GM12875 (cell line): ENCODE measurements around the gene RALGPS2.

Experiments
- H3K4me3 ChIP-seq: one replicate; pipeline ENCODE4 v1.5.1; 2011; ENCODE audit warnings: low read depth, low read length, control low read depth
- TF ChIP-seq, protein P1 (sequence below): IDR thresholded peaks from 2 replicates; pipeline ENCODE4 v1.5.1; 2011; ENCODE audit warnings: low read depth, mild to moderate bottlenecking, control low read depth, inconsistent platforms, low read length, moderate library complexity, borderline replicate concordance; ENCODE audit not compliant: insufficient read depth

RALGPS2 gene

DNA sequence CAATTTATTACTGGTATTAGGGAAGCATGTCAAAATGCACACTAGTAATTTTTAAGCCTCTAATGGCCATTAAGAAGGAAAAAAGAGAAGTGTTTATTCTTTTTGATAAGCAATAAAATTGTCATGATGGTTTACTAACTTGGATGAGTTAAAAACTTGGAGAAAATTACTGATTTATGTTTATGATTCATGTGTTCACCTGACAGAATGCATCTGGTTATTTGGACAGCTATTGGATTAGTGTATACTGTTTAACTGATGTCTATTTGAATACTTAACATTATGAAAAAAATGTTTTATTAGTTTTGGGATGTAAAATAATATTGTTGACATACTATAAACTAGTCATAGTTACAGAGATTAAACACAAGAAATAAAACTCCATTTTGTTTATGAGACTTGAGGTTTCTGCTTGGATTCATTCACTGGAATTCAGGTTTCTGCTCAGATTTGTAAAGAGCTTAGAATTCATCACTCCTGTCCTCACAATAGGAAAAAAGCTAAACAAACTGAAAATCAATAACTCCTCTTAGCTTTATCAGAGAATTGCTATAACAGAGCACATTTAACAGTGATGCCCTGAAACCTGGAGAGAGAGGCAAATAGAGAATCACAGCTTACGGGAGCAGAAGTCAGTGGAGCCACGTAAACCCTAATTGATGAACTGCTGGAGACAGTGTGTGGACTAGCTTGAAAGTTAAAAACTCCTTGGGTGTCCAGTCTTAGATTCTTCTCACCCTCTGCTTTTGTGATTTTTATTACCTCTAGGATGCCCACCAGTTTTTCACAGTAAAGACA, 56.7 kb downstream of the RALGPS2 start:
- TF ChIP-seq, protein P1, sequence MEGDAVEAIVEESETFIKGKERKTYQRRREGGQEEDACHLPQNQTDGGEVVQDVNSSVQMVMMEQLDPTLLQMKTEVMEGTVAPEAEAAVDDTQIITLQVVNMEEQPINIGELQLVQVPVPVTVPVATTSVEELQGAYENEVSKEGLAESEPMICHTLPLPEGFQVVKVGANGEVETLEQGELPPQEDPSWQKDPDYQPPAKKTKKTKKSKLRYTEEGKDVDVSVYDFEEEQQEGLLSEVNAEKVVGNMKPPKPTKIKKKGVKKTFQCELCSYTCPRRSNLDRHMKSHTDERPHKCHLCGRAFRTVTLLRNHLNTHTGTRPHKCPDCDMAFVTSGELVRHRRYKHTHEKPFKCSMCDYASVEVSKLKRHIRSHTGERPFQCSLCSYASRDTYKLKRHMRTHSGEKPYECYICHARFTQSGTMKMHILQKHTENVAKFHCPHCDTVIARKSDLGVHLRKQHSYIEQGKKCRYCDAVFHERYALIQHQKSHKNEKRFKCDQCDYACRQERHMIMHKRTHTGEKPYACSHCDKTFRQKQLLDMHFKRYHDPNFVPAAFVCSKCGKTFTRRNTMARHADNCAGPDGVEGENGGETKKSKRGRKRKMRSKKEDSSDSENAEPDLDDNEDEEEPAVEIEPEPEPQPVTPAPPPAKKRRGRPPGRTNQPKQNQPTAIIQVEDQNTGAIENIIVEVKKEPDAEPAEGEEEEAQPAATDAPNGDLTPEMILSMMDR, result no peak
- no peak overlapping the region for H3K4me3 ChIP-seq

DNA sequence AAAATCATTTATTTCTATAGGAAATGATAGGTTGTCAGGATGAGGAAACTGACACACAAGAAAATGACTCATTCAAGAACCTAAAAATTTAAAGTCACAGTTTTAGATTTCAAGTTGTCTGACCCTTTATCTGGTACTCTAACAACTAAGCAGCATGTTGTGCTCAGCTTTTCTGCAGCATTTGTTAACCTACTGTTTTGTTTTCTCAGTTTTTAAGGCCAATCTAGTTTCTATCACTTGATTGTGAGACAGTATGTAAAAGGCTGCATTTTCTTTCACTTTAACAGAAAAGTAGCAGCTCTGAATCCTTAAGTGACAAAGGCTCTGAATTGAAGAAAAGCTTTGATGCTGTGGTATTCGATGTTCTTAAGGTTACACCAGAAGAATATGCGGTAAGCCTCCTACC, 59.1 kb downstream of the RALGPS2 start:
- no peak overlapping the region for H3K4me3 ChIP-seq
- TF ChIP-seq, protein P1, result no peak

DNA sequence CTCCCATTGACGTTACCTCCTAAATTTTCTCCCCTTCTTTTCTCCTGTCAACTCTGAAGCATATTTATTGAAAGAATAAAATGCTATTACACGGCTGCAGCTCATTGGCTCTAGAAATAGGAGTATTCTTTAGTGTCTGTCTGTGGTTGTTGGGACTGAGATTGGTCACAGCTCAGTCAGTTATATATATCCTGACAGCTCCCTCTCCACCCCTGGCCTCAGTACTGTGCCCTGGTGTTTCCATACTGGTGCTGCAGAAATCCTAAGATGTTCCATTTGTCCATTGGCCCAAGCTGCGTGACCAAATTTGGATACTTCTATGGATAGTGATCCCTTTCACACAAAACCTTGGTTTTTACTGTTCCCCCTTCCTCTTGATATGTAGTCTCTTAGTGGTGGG, 67.3 kb downstream of the RALGPS2 start:
- no peak overlapping the region for H3K4me3 ChIP-seq
- TF ChIP-seq, protein P1, result no peak

DNA sequence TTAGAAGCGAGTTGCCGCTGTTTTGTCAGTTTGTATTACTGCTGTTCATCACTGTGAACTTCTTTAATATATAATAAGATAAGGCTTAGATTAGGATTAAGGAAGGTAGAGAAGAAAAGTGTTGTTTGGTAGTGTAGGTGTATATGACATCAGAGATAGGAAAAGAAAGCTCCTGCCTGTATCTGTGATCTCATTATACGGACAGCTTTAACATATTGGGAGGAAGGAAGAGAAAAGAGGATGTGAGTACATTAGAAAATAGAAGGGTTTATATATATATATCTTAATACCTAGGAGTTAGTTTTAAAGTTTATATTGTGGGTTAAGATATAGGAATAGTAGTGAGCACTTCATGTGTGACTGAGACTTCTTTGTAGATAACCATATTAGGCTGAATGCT, 71.0 kb downstream of the RALGPS2 start:
- TF ChIP-seq, protein P1, result no peak
- H3K4me3 ChIP-seq, result no peak overlapping the region

DNA sequence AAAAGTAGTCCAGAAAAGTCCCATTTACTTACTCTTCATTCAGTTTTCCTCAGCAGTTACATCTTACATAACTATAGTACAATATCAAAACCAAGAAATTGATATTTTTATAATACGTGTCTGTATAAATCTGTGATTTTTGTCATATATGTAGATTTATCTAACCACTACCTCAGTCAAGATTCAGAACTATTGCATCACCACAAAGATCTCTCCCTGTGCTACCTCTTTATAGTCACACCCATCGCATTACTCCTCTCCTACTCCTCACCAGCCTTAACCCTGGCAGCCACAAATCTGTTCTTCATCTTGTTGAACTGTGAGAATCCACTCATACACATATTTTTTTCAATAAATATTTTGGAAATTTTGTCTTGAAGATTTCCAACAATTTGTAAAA, 72.5 kb downstream of the RALGPS2 start:
- no peak overlapping the region for H3K4me3 ChIP-seq
- TF ChIP-seq, protein P1, result no peak

DNA sequence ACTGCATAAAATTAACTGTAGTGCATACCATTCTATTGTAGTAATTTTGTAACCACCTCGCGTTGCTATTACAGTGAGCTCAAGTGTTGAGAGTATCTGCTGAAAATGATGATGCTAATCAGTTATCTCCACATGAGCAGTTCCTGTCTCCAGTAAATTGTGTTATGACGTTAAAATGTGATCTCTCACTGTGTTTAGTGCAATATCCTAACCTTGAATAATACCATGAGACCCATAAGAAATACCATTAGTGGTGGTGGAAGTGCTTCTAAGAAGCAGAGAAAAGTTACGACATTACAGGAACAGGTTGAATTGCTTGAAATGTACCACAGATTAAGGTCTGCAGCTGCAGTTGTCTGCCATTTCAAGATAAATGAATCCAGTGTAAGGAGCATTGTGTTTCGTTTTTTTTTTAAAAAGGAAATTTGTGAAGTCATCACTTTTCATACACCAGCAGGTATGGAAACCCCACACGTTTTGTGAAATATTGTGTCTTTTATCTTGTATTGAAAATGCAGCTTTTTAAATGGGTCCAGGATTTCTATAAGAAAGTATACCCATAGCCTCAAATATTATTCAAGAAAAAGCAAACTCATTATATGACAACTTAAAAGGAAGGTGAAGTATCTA, 73.3 kb downstream of the RALGPS2 start:
- H3K4me3 ChIP-seq, result no peak overlapping the region

More for the DNA sequence above, 73.3 kb downstream of the RALGPS2 start:
- TF ChIP-seq, protein P1, result no peak
